H1 (cell line): ENCODE measurements around the gene MYL3. TPM values are rescaled to one million over a fixed set of nuclear protein-coding genes. Genes with fewer than 3 reads are reported as not detected.

Experiments used
- CTCF ChIA-PET: fragments of 300-600 bp; sonication (Branson Sonifier 250); formaldehyde crosslinking; loops from one replicate; lab custom pipeline; 2021; ENCODE audit not compliant: partially characterized antibody; lab: Charles Lee
- POLR2A ChIA-PET: fragments of 300-600 bp; sonication (Branson Sonifier 250); formaldehyde crosslinking; loops from one replicate; lab custom pipeline; 2021; ENCODE audit warnings: inconsistent platforms; ENCODE audit not compliant: partially characterized antibody; lab: Charles Lee
- DNase-seq, 2 experiments: peaks; one replicate each; pipeline versions ENCODE4 v3.0.0 to v3.0.0-alpha.2; 2010 to 2022; ENCODE audit warnings: low spot score in 2 of 2, low read depth in 1 of 2, mixed read lengths in 1 of 2
- FAIRE-seq: peaks from 2 replicates; lab custom pipeline; 2011; peaks lifted over from hg19 to GRCh38; lab: Jason Lieb, UNC
- H2AFZ ChIP-seq: 2 replicates; pipeline ENCODE4 v1.8.1; 2012; ENCODE audit warnings: low read length, inconsistent platforms
- H2AK5ac ChIP-seq: 2 replicates; pipeline ENCODE4 v1.6.1; 2013; ENCODE audit warnings: low read depth, low read length
- H2BK120ac ChIP-seq: replicated peaks from 2 replicates; pipeline ENCODE3; 2013; ENCODE audit warnings: low read depth, low read length, inconsistent platforms
- H2BK12ac ChIP-seq: 2 replicates; pipeline ENCODE4 v1.6.1; 2013; ENCODE audit warnings: low read depth, low read length
- H2BK15ac ChIP-seq: 2 replicates; pipeline ENCODE4 v1.6.1; 2013; ENCODE audit warnings: low read length
- H2BK20ac ChIP-seq: 2 replicates; pipeline ENCODE4 v1.6.1; 2013; ENCODE audit warnings: low read length
- H2BK5ac ChIP-seq: 2 replicates; pipeline ENCODE4 v1.6.1; 2013; ENCODE audit warnings: low read depth, low read length
- H3K14ac ChIP-seq: 2 replicates; pipeline ENCODE4 v1.6.1; 2013; ENCODE audit warnings: inconsistent platforms; ENCODE audit not compliant: insufficient read length
- H3K18ac ChIP-seq: 2 replicates; pipeline ENCODE4 v1.6.1; 2013; ENCODE audit warnings: low read length; ENCODE audit errors: extremely low read depth
- H3K23ac ChIP-seq: 2 replicates; pipeline ENCODE4 v1.6.1; 2013; ENCODE audit warnings: inconsistent platforms; ENCODE audit not compliant: insufficient read length
- H3K23me2 ChIP-seq: 2 replicates; pipeline ENCODE4 v1.6.1; 2013; ENCODE audit warnings: low read depth, low read length
- H3K27ac ChIP-seq: 2 replicates; pipeline ENCODE4 v1.6.1; 2011; ENCODE audit warnings: low read depth, low read length, inconsistent platforms
- H3K27me3 ChIP-seq, 4 experiments: replicated peaks in 1 of 4; 1 replicate in 1 of 4; 2 replicates in 3 of 4; pipeline versions ENCODE4 v1.6.1 to v1.8.1; 2011 to 2013; ENCODE audit warnings: low read length in 3 of 4, mild to moderate bottlenecking in 3 of 4, inconsistent platforms in 2 of 4, mixed read lengths in 2 of 4, moderate library complexity in 1 of 4; ENCODE audit not compliant: control insufficient read depth in 3 of 4, insufficient read depth in 3 of 4; ENCODE audit errors: extremely low read depth in 1 of 4
- H3K36me3 ChIP-seq, 4 experiments: 2 replicates each; pipeline versions ENCODE4 v1.6.1 to v1.8.1; 2011 to 2013; ENCODE audit warnings: mild to moderate bottlenecking in 4 of 4, low read length in 3 of 4, moderate library complexity in 2 of 4, control low read depth in 1 of 4, inconsistent platforms in 1 of 4; ENCODE audit not compliant: insufficient read depth in 4 of 4, control insufficient read depth in 2 of 4
- H3K4ac ChIP-seq: replicated peaks from 2 replicates; pipeline ENCODE3; 2013; ENCODE audit warnings: low read length, low read depth, mixed read lengths, inconsistent platforms; ENCODE audit not compliant: insufficient read length
- H3K4me1 ChIP-seq, 4 experiments: replicated peaks in 1 of 4; 1 replicate in 1 of 4; 2 replicates in 3 of 4; pipeline versions ENCODE4 v1.6.1 to v1.8.1; 2011 to 2013; ENCODE audit warnings: low read length in 3 of 4, inconsistent platforms in 2 of 4, mixed read lengths in 1 of 4; ENCODE audit not compliant: insufficient read depth in 4 of 4, control insufficient read depth in 3 of 4
- H3K4me2 ChIP-seq, 2 experiments: 2 replicates each; pipeline versions ENCODE4 v1.6.1 to v1.8.1; 2011 to 2013; ENCODE audit warnings: low read depth in 2 of 2, low read length in 2 of 2, control low read depth in 1 of 2, inconsistent platforms in 1 of 2, mild to moderate bottlenecking in 1 of 2; ENCODE audit not compliant: insufficient read depth in 1 of 2
- H3K4me3 ChIP-seq, 4 experiments: fragments of 200-600, 300-600 bp in 1 of 4; sonication (generic), shearing (Covaris generic), sonication (Bioruptor Twin) in 1 of 4; 2 replicates each; pipeline versions ENCODE4 v1.5.1 to v1.8.1; 2011 to 2016; ENCODE audit warnings: low read length in 4 of 4, low read depth in 3 of 4, control low read depth in 2 of 4, inconsistent platforms in 2 of 4, mild to moderate bottlenecking in 2 of 4, mixed read lengths in 1 of 4, moderate library complexity in 1 of 4; ENCODE audit not compliant: insufficient read depth in 2 of 4; ENCODE audit errors: extremely low read depth in 1 of 4
- H3K56ac ChIP-seq: replicated peaks from 2 replicates; pipeline ENCODE3; 2013; ENCODE audit warnings: low read depth, mild to moderate bottlenecking, mixed read lengths, low read length, inconsistent platforms; ENCODE audit not compliant: insufficient read length
- H3K79me1 ChIP-seq: 2 replicates; pipeline ENCODE4 v1.6.1; 2013; ENCODE audit warnings: low read depth, low read length, control low read depth
- H3K79me2 ChIP-seq, 2 experiments: 2 replicates each; pipeline versions ENCODE4 v1.6.1 to v1.8.1; 2012 to 2013; ENCODE audit warnings: low read length in 2 of 2, mild to moderate bottlenecking in 2 of 2, inconsistent platforms in 1 of 2; ENCODE audit not compliant: insufficient read depth in 2 of 2, control insufficient read depth in 1 of 2
- H3K9ac ChIP-seq, 4 experiments: replicated peaks in 1 of 4; 1 replicate in 1 of 4; 2 replicates in 3 of 4; pipeline versions ENCODE4 v1.6.1 to v1.8.1; 2011 to 2013; ENCODE audit warnings: low read depth in 3 of 4, low read length in 3 of 4, control low read depth in 2 of 4, mild to moderate bottlenecking in 2 of 4, moderate library complexity in 2 of 4, inconsistent platforms in 1 of 4; ENCODE audit errors: extremely low read depth in 1 of 4
- H3K9me3 ChIP-seq, 2 experiments: 2 replicates each; pipeline versions ENCODE4 v1.6.1 to v1.8.1; 2012 to 2013; ENCODE audit warnings: mild to moderate bottlenecking in 2 of 2, moderate library complexity in 2 of 2, control low read depth in 1 of 2, inconsistent platforms in 1 of 2, low read depth in 1 of 2, low read length in 1 of 2, mixed read lengths in 1 of 2; ENCODE audit not compliant: insufficient read depth in 2 of 2
- H4K20me1 ChIP-seq, 2 experiments: replicated peaks in 1 of 2; 2 replicates each; pipeline versions ENCODE3 to v1.8.1; 2011 to 2013; ENCODE audit warnings: inconsistent platforms in 2 of 2, low read length in 2 of 2, mild to moderate bottlenecking in 1 of 2; ENCODE audit not compliant: insufficient read depth in 2 of 2, control insufficient read depth in 1 of 2
- H4K5ac ChIP-seq: 2 replicates; pipeline ENCODE4 v1.6.1; 2013; ENCODE audit warnings: low read length, low read depth, mixed read lengths, inconsistent platforms; ENCODE audit not compliant: insufficient read length
- H4K8ac ChIP-seq: 2 replicates; pipeline ENCODE4 v1.8.0; 2013; ENCODE audit warnings: mild to moderate bottlenecking, moderate library complexity, low read length, inconsistent platforms; ENCODE audit not compliant: insufficient read depth; ENCODE audit errors: extremely low read depth
- H4K91ac ChIP-seq: replicated peaks from 2 replicates; pipeline ENCODE3; 2013; ENCODE audit warnings: low read length, mixed read lengths, inconsistent platforms; ENCODE audit not compliant: insufficient read length
- BRCA1 ChIP-seq: IDR thresholded peaks from 2 replicates; pipeline ENCODE4 v1.6.1; 2012; ENCODE audit warnings: low read depth, low read length, improper control_type of control experiment
- CTCF ChIP-seq, 3 experiments: IDR thresholded peaks; 1 replicate in 2 of 3; 2 replicates in 1 of 3; pipeline versions ENCODE4 v1.5.1 to v1.6.1; 2011; ENCODE audit warnings: low read length in 3 of 3, mild to moderate bottlenecking in 3 of 3, inconsistent platforms in 2 of 3, low read depth in 1 of 3, moderate library complexity in 1 of 3; ENCODE audit not compliant: insufficient read depth in 1 of 3; ENCODE audit errors: control extremely low read depth in 1 of 3
- HDAC6 ChIP-seq: IDR thresholded peaks from one replicate; pipeline ENCODE4 v1.7.1; 2012; ENCODE audit warnings: low read depth, mild to moderate bottlenecking, inconsistent platforms, low read length, moderate library complexity
- JUN ChIP-seq: IDR thresholded peaks from 2 replicates; pipeline ENCODE4 v1.6.1; 2011; ENCODE audit warnings: low read depth, mild to moderate bottlenecking, improper control_type of control experiment, low read length
- KDM1A ChIP-seq: fragments of 200-600, 300-600 bp; sonication (generic); IDR thresholded peaks from 2 replicates; pipeline ENCODE4 v1.7.1; 2016; ENCODE audit warnings: mild to moderate bottlenecking, low read length, borderline replicate concordance
- KDM5A ChIP-seq: fragments of 200-600 bp; IDR thresholded peaks from 2 replicates; pipeline ENCODE4 v1.7.1; 2012; ENCODE audit warnings: mild to moderate bottlenecking, low read length, inconsistent platforms, mixed read lengths
- RXRA ChIP-seq: IDR thresholded peaks from 2 replicates; pipeline ENCODE4 v1.6.1; 2011; ENCODE audit warnings: low read depth, mild to moderate bottlenecking, low read length, moderate library complexity; ENCODE audit not compliant: insufficient read depth
- SIN3A ChIP-seq, 2 experiments: IDR thresholded peaks in 1 of 2; conservative IDR thresholded peaks in 1 of 2; 2 replicates each; pipeline ENCODE4 v1.6.1; 2011 to 2012; ENCODE audit warnings: low read length in 2 of 2, improper control_type of control experiment in 1 of 2, low read depth in 1 of 2, mild to moderate bottlenecking in 1 of 2
- SIRT6 ChIP-seq: IDR thresholded peaks from one replicate; pipeline ENCODE4 v1.7.1; 2012; ENCODE audit warnings: low read length, inconsistent platforms
- SIX5 ChIP-seq: IDR thresholded peaks from 2 replicates; pipeline ENCODE4 v1.6.1; 2011; ENCODE audit warnings: mild to moderate bottlenecking, low read depth, low read length
- SP1 ChIP-seq: IDR thresholded peaks from 2 replicates; pipeline ENCODE4 v1.6.1; 2011; ENCODE audit warnings: low read depth, low read length
- SP2 ChIP-seq: IDR thresholded peaks from 2 replicates; pipeline ENCODE4 v1.6.1; 2012; ENCODE audit warnings: mild to moderate bottlenecking, low read length, inconsistent platforms
- TEAD4 ChIP-seq: IDR thresholded peaks from 2 replicates; pipeline ENCODE4 v1.6.1; 2012; ENCODE audit warnings: low read depth, low read length, inconsistent platforms, mixed read lengths
- WGBS, 2 experiments: shearing (Covaris generic) in 1 of 2; methylation state at CpG; one replicate each; pipeline versions ENCODE4 v1.1.6 to v1.1.7; 2013 to 2015; ENCODE audit warnings: low lambda C conversion rate in 2 of 2, mixed read lengths in 2 of 2, inconsistent platforms in 1 of 2, low coverage in 1 of 2, missing lambda C conversion rate in 1 of 2; ENCODE audit not compliant: insufficient replicate concordance in 2 of 2, insufficient coverage in 1 of 2, insufficient read length in 1 of 2; ENCODE audit errors: extremely low coverage in 1 of 2, missing lambda C conversion rate in 1 of 2; 5-methylcytosine and 5-hydroxymethylcytosine counted together
- polyA plus RNA-seq, 7 experiments: library from polyadenylated mRNA; depleted of rRNA in 3 of 7; stranded (reverse) in 5 of 7; unstranded in 2 of 7; fragments of >200 nt in 5 of 7; fragments of 200-250 nt in 2 of 7; gene quantifications; 1 replicate in 5 of 7; 2 replicates in 1 of 7; 4 replicates in 1 of 7; pipeline versions ENCODE4 v1.2.1 to v1.2.3, GENCODE V29; 2011 to 2013; ENCODE audit warnings: missing spikeins in 2 of 7, mixed read lengths in 2 of 7
- total RNA-seq: library from RNA; stranded (reverse); fragmentation: NEBNext Ultra II Directional; extraction: Animal tissue kit (Norgen Biotek cat#: 25700); gene quantifications from 2 replicates; pipeline ENCODE4 v1.2.1, GENCODE V29; 2021

Gene MYL3
- total and polyA plus RNA-seq, 2 of the 8 experiments (the other 6 are each of a cell fraction or from before 2014, with no cell fraction given): 0.06 TPM; not detected in 1

DNA sequence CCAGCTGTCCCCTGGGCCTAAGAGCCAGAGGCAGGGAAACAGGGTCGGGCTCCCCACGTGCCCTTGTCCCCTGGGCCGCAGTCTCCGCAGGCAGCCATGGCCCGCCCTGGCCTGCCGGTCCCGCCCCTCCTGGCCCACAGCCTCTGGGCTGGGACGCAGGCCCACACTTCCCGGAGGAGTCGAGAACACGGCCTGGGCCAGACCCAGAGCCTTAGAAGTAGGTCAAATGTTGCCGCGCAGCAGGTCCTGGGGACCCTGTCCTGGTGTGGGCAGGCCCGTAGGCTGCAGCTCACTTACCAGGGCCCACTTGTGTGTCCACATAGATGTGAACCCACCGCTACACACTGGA is 4.3 kb upstream of the MYL3 start:
- Histone ChIP-seq H3K79me2 (no peaks in the 10 kb centered on the region), H4K91ac (no peak overlapping the region), H3K4me2 (no peak overlapping the region), H3K9ac (no peak overlapping the region), H4K5ac (no peak overlapping the region), H3K27me3 (peaks cover 0 to 7% (median 2%) of the 10 kb centered on the region in 4 experiments; a peak in 3 of 7 replicates), H2BK20ac (no peak overlapping the region), H2AK5ac (no peak overlapping the region), H3K79me1 (no peaks in the 10 kb centered on the region), H3K4ac (no peak overlapping the region), H3K4me1 (no peaks in the 10 kb centered on the region; a peak in 2 of 7 replicates), H3K27ac (no peak overlapping the region), H3K14ac (no peak overlapping the region), H2BK12ac (no peak overlapping the region), H3K56ac (no peak overlapping the region), H4K20me1 (no peaks in the 10 kb centered on the region), H2BK120ac (no peak overlapping the region), H4K8ac (no peak overlapping the region; the same call in 1 of the 2 replicates), H3K9me3 (no peaks in the 10 kb centered on the region), H3K4me3 (no peak overlapping the region), H3K18ac (no peak overlapping the region), H3K23ac (no peak overlapping the region), H2AFZ (no peak overlapping the region), H3K23me2 (no peaks in the 10 kb centered on the region), H3K36me3 (no peaks in the 10 kb centered on the region), H2BK15ac (no peak overlapping the region), H2BK5ac (no peak overlapping the region)
- FAIRE-seq: no peak
- ChIA-PET CTCF (interaction anchor here (0.7 to 4.4 kb wide), 32 partner anchors 9 to 204 kb away, joined by 3 to 88 read pairs (median 6); partner anchors contain the start of genes ALS2CL, PTH1R and TMIE), POLR2A (interaction anchor here (1.2 kb wide), 1 partner anchor 28 kb away, joined by 3 read pairs; no protein-coding TSS in a partner anchor)
- 99% methylated on average over 8 of the region's 15 CpGs; no CpG with 5 or more reads in 1 of the 2 experiments for WGBS, 2 experiments
- no peak for DNase-seq
- TF ChIP-seq JUN: no peak
- TF ChIP-seq CTCF (IDR thresholded peaks at IDR 0.05; ENCODE audit: control extremely low read depth in 1 of 3, insufficient read depth in 1 of 3, low read depth in 1 of 3, low read length in 3 of 3): no peak
- no peak for TF ChIP-seq KDM1A
- no peak for TF ChIP-seq KDM5A
- no peak for TF ChIP-seq SIRT6
- TF ChIP-seq SP2: no peak
- no peak for TF ChIP-seq SIN3A (conservative IDR thresholded peaks at IDR 0.05 in 1 of 2, IDR thresholded peaks at IDR 0.05 in 1 of 2; ENCODE audit: low read depth in 1 of 2, low read length in 2 of 2)
- TF ChIP-seq SIX5: no peak
- no peak for TF ChIP-seq RXRA
- TF ChIP-seq SP1: no peak
- TF ChIP-seq BRCA1: no peak
- no peak for TF ChIP-seq TEAD4
- TF ChIP-seq HDAC6: no peak
